OCI-LY7 (cell line): ENCODE data around the gene PSMD1. TPM values are rescaled to one million over a fixed set of nuclear protein-coding genes. Genes with fewer than 3 reads are reported as not detected.
"Not testable (repeated sequence)": the region's sequence is repeated elsewhere in the genome, so short reads cannot be mapped to it uniquely, and the experiment has no call there.

ENCODE experiments used
- BruUV-seq: library from RNA; stranded (reverse); fragments of 400-500 nt; replicated peaks from 2 replicates; lab custom pipeline; 2021; lab: Mats Ljungman, UMichigan
- CTCF ChIA-PET: fragments of 300-600 bp; sonication (Branson Sonifier 250); formaldehyde crosslinking; loops from one replicate; lab custom pipeline; 2022; ENCODE audit warnings: antibody characterized with exemption; ENCODE audit not compliant: unreplicated experiment; lab: Charles Lee
- POLR2A ChIA-PET: fragments of 300-600 bp; sonication (Branson Sonifier 250); formaldehyde crosslinking; loops from one replicate; lab custom pipeline; 2022; ENCODE audit warnings: antibody characterized with exemption; lab: Charles Lee
- DNase-seq: peaks from one replicate; pipeline ENCODE4 v3.0.0-alpha.2; 2015; ENCODE audit warnings: low spot score
- H2AFZ ChIP-seq: fragments of 200-600 bp; sonication (generic), shearing (Covaris generic); 2 replicates; pipeline ENCODE4 v1.6.1; 2014; ENCODE audit warnings: mild to moderate bottlenecking, antibody characterized with exemption, low read length, moderate library complexity
- H3K27ac ChIP-seq: fragments of 200-600 bp; sonication (generic); 2 replicates; pipeline ENCODE4 v1.5.1; 2014; ENCODE audit warnings: mixed run types, low read depth, mild to moderate bottlenecking, moderate library complexity, low read length, inconsistent platforms; ENCODE audit not compliant: poor library complexity, severe bottlenecking
- H3K36me3 ChIP-seq: fragments of 200-600 bp; sonication (generic); 2 replicates; pipeline ENCODE4 v1.6.1; 2014; ENCODE audit warnings: mild to moderate bottlenecking, antibody characterized with exemption, low read length, moderate library complexity, mixed read lengths; ENCODE audit not compliant: insufficient read depth
- H3K4me1 ChIP-seq: fragments of 200-600 bp; sonication (generic); 2 replicates; pipeline ENCODE4 v1.5.1; 2014; ENCODE audit warnings: mild to moderate bottlenecking, low read length; ENCODE audit not compliant: insufficient read depth, poor library complexity, severe bottlenecking
- H3K4me2 ChIP-seq: fragments of 200-600 bp; sonication (generic); 2 replicates; pipeline ENCODE4 v1.6.1; 2014; ENCODE audit warnings: mild to moderate bottlenecking, low read length
- H3K4me3 ChIP-seq: fragments of 200-600 bp; sonication (generic); 2 replicates; pipeline ENCODE4 v1.5.1; 2014; ENCODE audit warnings: mild to moderate bottlenecking, low read depth, low read length; ENCODE audit not compliant: poor library complexity, severe bottlenecking
- H3K79me2 ChIP-seq: fragments of 200-600 bp; sonication (generic); 2 replicates; pipeline ENCODE4 v1.6.1; 2016; ENCODE audit warnings: low read depth, mild to moderate bottlenecking, low read length, moderate library complexity, mixed read lengths; ENCODE audit not compliant: insufficient read depth
- H3K9me2 ChIP-seq: fragments of 200-600 bp; sonication (generic); 2 replicates; pipeline ENCODE4 v1.6.1; 2016; ENCODE audit warnings: mild to moderate bottlenecking, low read length, mixed read lengths; ENCODE audit not compliant: insufficient read depth
- H3K9me3 ChIP-seq: fragments of 200-600 bp; sonication (generic); 2 replicates; pipeline ENCODE4 v1.6.1; 2014; ENCODE audit warnings: mild to moderate bottlenecking, mixed run types, low read length, mixed read lengths
- H4K20me1 ChIP-seq: fragments of 200-600 bp; sonication (generic); 2 replicates; pipeline ENCODE4 v1.6.1; 2014; ENCODE audit warnings: mild to moderate bottlenecking, antibody characterized with exemption, low read length, moderate library complexity, mixed read lengths; ENCODE audit not compliant: insufficient read depth
- EZH2phosphoT487 ChIP-seq: fragments of 200-600 bp; sonication (generic); IDR thresholded peaks from 2 replicates; pipeline ENCODE4 v1.6.1; 2018; ENCODE audit warnings: low read depth, borderline replicate concordance, mild to moderate bottlenecking, mixed run types, antibody characterized with exemption, low read length, moderate library complexity, mixed read lengths
- intact Hi-C: fragments of 100-400 bp; cut with micrococcal nuclease; formaldehyde crosslinking; loops from one replicate; pipeline ENCODE4 v1.10.0; 2022; ENCODE audit not compliant: unreplicated experiment
- total RNA-seq, 2 experiments: library from RNA; depleted of rRNA in 1 of 2; stranded (reverse); fragments of >200 nt in 1 of 2; shearing (Covaris generic) in 1 of 2; gene quantifications; 2 replicates each; pipeline ENCODE4 v1.2.3, GENCODE V29; 2014 to 2022
- TF ChIP-seq, protein P1 (sequence below): fragments of 200-600 bp; sonication (generic); conservative IDR thresholded peaks from 2 replicates; pipeline ENCODE4 v1.5.1; 2014; ENCODE audit warnings: mild to moderate bottlenecking, antibody characterized with exemption, low read length, moderate library complexity, mixed read lengths

The PSMD1 gene
- total RNA-seq, 2 experiments from 2014 or later: 60.5 to 105 TPM

DNA sequence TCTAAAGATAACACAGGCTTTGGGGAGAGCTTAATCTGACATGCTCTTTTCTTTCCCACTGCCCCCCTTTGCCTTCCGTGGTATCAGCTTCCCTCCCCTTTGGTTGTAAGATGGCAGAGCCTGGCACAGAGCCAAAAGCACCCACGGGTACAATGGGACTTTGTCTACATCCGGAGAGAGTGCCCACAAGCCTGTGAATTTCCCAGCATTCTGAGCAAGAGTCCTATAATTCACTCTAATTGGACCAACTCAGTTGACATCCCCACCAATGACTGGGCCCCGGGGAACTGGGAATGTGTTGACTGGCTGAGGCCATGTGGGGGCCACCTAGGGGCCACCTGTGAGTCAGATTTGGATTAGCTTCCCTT, 39.5 kb upstream of the PSMD1 start:
- intact Hi-C loops: no loop called here
- no peak overlapping the region for H3K4me3 ChIP-seq
- no TSS peak for BruUV-seq
- no peak overlapping the region for H3K4me2 ChIP-seq
- TF ChIP-seq, protein P1, sequence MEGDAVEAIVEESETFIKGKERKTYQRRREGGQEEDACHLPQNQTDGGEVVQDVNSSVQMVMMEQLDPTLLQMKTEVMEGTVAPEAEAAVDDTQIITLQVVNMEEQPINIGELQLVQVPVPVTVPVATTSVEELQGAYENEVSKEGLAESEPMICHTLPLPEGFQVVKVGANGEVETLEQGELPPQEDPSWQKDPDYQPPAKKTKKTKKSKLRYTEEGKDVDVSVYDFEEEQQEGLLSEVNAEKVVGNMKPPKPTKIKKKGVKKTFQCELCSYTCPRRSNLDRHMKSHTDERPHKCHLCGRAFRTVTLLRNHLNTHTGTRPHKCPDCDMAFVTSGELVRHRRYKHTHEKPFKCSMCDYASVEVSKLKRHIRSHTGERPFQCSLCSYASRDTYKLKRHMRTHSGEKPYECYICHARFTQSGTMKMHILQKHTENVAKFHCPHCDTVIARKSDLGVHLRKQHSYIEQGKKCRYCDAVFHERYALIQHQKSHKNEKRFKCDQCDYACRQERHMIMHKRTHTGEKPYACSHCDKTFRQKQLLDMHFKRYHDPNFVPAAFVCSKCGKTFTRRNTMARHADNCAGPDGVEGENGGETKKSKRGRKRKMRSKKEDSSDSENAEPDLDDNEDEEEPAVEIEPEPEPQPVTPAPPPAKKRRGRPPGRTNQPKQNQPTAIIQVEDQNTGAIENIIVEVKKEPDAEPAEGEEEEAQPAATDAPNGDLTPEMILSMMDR: no peak
- no peak for TF ChIP-seq EZH2phosphoT487
- no peak for DNase-seq
- H3K9me3 ChIP-seq: no peaks in the 10 kb centered on the region
- ChIA-PET POLR2A (no interaction called here), CTCF (no interaction called here)
- no peaks in the 10 kb centered on the region for H3K9me2 ChIP-seq
- H2AFZ ChIP-seq: no peak overlapping the region
- H4K20me1 ChIP-seq: no peaks in the 10 kb centered on the region
- H3K36me3 ChIP-seq: no peaks in the 10 kb centered on the region
- no peak overlapping the region for H3K27ac ChIP-seq
- no peaks in the 10 kb centered on the region for H3K79me2 ChIP-seq
- H3K4me1 ChIP-seq: no peaks in the 10 kb centered on the region

DNA sequence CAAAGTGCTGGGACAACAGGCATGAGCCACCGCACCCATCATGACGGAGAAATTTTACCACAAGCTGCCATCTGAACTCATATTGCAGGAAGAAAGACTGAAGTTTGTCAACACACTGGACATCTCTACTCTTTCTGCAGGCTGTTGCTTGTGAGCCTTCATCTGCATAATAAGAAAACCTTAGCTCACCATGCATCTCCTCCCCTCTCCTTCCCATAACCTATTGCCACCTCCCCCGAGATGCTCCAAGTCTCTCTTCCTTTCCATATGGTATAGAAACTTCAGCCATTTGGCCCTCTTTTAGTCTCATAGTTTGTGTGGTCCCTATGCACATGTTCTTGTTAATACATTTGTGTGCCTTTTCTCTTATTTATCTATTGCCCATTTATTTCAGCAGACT, 38.5 kb upstream of the PSMD1 start:
- Histone ChIP-seq H3K36me3 (no peaks in the 10 kb centered on the region), H3K79me2 (no peaks in the 10 kb centered on the region), H3K9me2 (no peaks in the 10 kb centered on the region), H3K4me1 (no peaks in the 10 kb centered on the region), H3K4me3 (no peak overlapping the region), H3K27ac (no peak overlapping the region), H2AFZ (no peak overlapping the region), H3K9me3 (no peaks in the 10 kb centered on the region), H4K20me1 (no peaks in the 10 kb centered on the region), H3K4me2 (no peak overlapping the region)
- no peak for DNase-seq
- CTCF ChIA-PET: interaction anchor here (0.6 kb wide), 1 partner anchor 240 kb away, joined by 3 read pairs; no protein-coding TSS in a partner anchor
- POLR2A ChIA-PET: interaction anchor here (0.6 to 0.7 kb wide), 2 partner anchors 304 to 1124 kb away, joined by 3 read pairs; no protein-coding TSS in a partner anchor
- TF ChIP-seq, protein P1: no peak
- TF ChIP-seq EZH2phosphoT487: no peak
- intact Hi-C loops: no loop called here
- BruUV-seq: no TSS peak

DNA sequence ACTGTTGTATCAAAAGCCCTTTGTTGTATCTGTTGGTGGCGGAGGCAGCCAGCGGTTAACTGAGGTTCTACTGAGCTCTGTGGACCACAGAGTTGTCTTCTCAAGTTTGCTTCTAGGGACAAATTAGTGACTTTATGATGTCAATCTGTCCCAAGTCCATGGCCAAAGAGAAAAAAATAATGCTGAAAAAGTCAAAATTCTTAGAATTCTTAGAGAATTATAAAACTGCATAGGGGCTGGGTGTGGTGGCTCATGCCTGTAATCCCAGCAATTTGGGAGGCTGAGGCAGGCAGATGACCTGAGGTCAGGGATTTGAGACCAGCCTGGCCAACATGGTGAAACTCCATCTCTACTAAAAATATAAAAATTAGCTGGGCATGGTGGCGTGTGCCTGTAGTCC, 31.6 kb upstream of the PSMD1 start:
- intact Hi-C loops, H3K27ac ChIP-seq, H3K4me3 ChIP-seq, DNase-seq, H3K4me1 ChIP-seq, H3K36me3 ChIP-seq, H2AFZ ChIP-seq, POLR2A ChIA-PET, H3K79me2 ChIP-seq, H3K4me2 ChIP-seq, H4K20me1 ChIP-seq, H3K9me2 ChIP-seq, H3K9me3 ChIP-seq, CTCF ChIA-PET, BruUV-seq: not testable (repeated sequence)
